Fibroblast of mammary gland (primary cell): Measurements from ENCODE around the gene D2HGDH.
"Not testable (repeated sequence)": the region's sequence is repeated elsewhere in the genome, so short reads cannot be mapped to it uniquely, and the experiment has no call there.

ENCODE experiments used
- DNase-seq: peaks from one replicate; pipeline ENCODE4 v3.0.0-alpha.2; 2010; ENCODE audit warnings: low read depth
- H3K4me3 ChIP-seq: 2 replicates; pipeline ENCODE4 v1.5.1; 2011; ENCODE audit warnings: low read depth, mild to moderate bottlenecking, low read length, moderate library complexity; ENCODE audit not compliant: control insufficient read depth
- TF ChIP-seq, protein P1 (sequence below): conservative IDR thresholded peaks from 2 replicates; pipeline ENCODE4 v1.5.1; 2011; ENCODE audit warnings: low read depth, low read length, inconsistent platforms; ENCODE audit not compliant: control insufficient read depth, insufficient read depth

D2HGDH gene

DNA sequence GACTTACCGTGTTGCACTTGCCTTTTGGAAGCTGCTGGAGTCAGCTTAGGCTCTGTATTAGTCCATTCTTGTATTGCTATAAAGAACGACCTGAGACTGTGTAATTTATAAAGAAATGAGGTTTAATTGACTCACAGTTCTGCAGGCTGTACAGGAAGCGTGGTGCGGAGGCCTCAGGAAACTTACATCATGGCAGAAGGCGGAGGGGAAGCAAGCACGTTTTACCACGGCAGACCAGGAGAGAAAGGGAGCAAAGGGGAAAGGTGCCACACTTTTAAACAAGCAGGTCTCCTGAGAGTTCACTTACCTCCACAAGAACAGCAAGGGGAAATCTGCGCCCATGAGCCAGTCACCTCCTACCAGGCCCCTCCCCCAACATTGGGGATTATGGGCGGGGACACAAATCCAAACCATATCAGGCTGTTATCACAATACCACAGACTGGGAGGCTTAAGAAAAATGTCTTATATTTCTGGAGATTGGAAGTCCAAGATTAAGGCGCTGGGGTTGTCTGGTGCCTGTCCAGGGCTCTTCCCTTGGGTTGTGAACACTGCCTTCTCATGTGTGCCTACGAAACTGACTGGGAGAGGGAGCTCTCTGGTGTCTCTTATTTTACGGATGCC, 3.6 kb upstream of the D2HGDH start:
- DNase-seq, result no peak
- H3K4me3 ChIP-seq, result no peak overlapping the region
- TF ChIP-seq, protein P1, sequence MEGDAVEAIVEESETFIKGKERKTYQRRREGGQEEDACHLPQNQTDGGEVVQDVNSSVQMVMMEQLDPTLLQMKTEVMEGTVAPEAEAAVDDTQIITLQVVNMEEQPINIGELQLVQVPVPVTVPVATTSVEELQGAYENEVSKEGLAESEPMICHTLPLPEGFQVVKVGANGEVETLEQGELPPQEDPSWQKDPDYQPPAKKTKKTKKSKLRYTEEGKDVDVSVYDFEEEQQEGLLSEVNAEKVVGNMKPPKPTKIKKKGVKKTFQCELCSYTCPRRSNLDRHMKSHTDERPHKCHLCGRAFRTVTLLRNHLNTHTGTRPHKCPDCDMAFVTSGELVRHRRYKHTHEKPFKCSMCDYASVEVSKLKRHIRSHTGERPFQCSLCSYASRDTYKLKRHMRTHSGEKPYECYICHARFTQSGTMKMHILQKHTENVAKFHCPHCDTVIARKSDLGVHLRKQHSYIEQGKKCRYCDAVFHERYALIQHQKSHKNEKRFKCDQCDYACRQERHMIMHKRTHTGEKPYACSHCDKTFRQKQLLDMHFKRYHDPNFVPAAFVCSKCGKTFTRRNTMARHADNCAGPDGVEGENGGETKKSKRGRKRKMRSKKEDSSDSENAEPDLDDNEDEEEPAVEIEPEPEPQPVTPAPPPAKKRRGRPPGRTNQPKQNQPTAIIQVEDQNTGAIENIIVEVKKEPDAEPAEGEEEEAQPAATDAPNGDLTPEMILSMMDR, result no peak

DNA sequence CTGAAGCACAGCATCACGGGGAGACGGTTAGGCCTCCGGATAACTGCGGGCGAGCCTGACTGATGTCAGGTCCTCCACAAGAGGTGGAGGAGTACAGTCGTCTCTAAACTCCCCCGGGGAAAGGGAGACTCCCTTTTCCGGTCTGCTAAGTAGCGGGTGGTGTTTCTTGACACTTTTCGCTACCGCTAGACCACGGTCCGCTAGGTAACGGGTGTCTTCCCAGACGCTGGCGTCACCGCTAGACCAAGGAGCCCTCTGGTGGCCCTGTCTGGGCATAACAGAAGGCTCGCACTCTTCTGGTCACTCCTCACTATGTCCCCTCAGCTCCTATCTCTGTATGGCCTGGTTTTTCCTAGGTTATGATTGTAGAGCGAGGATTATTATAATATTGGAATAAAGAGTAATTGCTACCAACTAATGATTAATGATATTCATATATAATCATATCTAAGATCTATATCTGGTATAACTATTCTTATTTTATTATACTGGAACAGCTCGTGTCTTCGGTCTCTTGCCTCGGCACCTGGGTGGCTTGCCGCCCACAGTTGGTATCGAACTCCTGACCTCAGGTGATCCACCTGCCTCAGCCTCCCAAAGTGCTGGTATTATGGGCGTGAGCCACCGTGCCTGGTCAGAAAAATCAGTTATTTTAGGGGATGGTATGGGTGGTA, 1.8 kb upstream of the D2HGDH start:
- H3K4me3 ChIP-seq, result not testable (repeated sequence)
- DNase-seq, result peak; percentile 54

DNA sequence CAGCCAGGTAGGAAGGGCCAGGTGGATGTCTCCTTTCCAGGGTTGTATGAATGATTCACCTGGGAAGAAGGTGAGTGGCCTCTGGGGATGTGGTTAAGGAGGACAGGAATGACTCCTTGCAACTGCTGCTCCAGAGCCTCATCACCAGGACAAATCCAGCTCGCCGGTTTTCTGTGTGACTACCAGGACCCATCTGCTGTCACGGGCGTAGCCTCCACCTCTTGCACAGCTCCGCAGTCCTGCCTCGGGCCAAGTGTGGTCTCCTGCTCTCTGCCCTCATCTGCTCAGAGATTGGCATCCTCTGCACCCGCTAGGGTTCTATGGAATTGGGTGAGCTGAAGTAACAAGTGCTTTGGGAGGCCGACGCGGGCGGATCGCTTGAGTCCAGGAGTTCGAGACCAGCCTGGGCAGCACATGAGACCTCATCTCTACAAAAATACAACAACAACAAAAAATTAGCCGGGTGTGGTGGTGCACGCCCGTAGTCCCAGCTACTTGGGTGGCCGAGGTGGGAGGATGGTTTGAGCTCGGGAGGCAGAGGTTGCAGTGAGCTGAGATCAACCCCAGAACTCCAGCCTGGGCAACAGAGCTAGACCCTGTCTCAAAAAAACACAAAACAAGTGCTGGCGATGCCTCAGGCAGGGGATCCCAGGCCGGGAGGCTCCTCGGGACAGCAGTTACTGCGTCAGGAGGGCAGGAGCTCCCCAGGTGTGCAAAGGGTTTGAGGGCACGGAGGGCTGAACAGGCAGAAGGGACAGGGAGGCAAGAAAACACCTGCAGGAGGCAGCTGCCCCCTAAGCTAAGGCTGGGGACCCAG, 831 bp upstream of the D2HGDH start:
- TF ChIP-seq, protein P1, result no peak
- H3K4me3 ChIP-seq, result peak overlapping the region; percentile 35
- no peak for DNase-seq

More for the DNA sequence above, 1.8 kb upstream of the D2HGDH start:
- TF ChIP-seq, protein P1, result peak; percentile 33

DNA sequence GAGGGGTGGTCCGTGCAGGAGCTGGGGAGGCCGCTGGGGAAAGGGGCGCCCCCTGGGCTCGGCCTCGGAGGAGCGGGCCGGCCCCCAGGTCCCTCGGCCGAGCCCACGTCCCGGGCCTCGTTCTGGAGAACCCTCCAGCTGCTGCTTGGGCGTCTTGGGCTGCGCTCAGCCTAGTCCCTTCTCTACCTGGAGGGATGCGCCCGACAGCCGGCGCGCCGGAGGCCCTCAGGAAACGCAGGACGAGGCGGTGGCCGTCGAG, 293 bp upstream of the D2HGDH start:
- H3K4me3 ChIP-seq, result peak overlapping the region; percentile 35
- TF ChIP-seq, protein P1, result no peak
- no peak for DNase-seq

DNA sequence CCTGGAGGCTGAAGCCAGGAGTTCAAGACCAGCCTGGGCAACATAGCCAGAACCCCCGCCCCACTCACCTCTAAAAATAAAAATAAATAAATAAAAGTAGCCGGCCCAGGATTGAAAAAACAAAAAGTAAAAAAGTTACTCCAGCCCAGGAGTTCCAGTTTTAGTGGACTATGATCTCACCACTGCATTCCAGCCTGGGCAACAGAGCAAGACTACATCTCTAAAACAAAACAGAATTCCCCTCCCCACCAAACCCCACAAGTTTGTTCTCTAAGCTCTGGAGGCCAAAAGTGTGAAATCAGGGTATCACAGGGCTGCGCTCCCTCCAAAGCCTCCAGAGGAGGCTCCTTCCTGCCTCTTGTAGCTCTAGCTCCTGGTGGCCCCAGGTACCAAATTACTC, 1.7 kb downstream of the D2HGDH start:
- no peak overlapping the region for H3K4me3 ChIP-seq
- TF ChIP-seq, protein P1, result no peak
- DNase-seq, result no peak

DNA sequence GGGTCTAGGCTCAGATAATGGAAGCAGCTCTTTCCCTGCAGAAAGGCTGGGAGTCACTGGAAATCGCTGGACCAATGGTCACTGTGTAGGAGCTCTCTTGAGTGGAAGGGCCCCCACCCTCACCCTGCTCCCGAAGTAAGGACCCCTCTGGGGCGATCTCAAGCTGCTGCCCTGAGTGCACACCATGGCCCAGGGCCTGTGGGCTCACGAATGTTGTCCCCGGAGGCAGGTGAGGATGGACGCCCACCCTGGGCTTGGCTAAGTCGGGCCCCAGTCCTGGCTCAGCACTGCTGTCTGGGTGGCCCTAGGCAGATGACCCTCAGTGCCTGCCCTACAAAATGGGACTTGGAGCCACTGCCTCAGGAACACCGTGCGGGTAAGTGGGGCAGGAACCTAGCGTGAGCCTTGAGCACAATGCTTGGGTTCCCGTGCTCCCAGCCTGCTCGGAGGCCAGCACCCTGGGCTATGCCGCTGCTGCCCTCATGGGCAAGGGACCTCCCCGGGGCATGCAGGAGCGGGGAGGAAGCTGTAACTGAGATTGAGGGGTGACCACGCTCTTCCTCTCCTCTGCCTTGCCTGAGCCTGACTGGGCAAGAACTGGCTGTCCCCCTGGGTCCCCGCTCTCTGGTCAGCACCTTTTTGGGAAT, 3.7 kb downstream of the D2HGDH start:
- DNase-seq, result no peak
- TF ChIP-seq, protein P1, result no peak
- no peak overlapping the region for H3K4me3 ChIP-seq
